ENCODE data around the gene MED17. TPM values are rescaled to one million over a fixed set of nuclear protein-coding genes. Genes with fewer than 3 reads are reported as not detected.

The MED17 gene
- total RNA-seq, 1 donor from 2014 or later: 21.0 TPM

DNA sequence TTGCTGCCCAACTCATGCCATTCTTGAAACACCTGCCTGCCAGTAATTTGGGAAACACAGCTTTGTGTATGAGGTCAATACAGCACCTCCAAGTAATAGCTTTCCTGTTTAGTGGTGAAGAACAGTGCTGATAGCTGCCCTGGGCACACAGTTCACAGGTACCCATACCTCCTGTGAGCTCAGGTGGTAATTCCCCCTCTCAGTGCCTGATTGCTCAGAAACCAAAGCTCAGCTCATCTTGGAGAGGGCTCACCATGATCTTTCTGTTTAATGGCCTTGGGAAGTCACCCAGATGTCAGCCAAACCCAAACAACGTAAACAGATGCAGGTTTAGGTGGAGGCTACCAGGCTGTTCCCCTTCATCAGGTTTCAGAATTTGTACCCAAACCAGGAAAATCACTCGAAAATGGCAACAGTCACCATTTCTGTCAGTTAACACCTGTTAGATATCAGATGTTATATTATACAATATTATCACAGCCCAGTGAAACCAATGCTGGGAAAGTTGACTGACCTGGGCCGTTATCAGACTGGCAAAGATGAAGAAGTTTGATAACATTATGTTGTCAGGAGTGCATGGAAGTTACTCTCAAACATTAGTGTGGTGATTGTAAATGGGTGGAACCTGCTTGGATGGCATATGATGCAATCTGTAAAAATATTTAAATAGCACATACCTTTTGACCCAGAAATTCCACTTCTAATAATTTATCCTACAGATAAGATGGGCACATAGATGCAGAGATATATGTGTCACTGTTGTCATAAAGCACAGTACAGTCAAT, 47.5 kb downstream of the MED17 start:
- no peaks in the 10 kb centered on the region for H3K9me3 ChIP-seq (replicated peaks)
- no peak overlapping the region for H3K27ac ChIP-seq (replicated peaks)
- TF ChIP-seq, protein P1, sequence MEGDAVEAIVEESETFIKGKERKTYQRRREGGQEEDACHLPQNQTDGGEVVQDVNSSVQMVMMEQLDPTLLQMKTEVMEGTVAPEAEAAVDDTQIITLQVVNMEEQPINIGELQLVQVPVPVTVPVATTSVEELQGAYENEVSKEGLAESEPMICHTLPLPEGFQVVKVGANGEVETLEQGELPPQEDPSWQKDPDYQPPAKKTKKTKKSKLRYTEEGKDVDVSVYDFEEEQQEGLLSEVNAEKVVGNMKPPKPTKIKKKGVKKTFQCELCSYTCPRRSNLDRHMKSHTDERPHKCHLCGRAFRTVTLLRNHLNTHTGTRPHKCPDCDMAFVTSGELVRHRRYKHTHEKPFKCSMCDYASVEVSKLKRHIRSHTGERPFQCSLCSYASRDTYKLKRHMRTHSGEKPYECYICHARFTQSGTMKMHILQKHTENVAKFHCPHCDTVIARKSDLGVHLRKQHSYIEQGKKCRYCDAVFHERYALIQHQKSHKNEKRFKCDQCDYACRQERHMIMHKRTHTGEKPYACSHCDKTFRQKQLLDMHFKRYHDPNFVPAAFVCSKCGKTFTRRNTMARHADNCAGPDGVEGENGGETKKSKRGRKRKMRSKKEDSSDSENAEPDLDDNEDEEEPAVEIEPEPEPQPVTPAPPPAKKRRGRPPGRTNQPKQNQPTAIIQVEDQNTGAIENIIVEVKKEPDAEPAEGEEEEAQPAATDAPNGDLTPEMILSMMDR (IDR thresholded peaks at IDR 0.05; ENCODE audit: borderline replicate concordance): no peak
- intact Hi-C loops (cut with micrococcal nuclease): no loop called here
- H3K36me3 ChIP-seq: no peaks in the 10 kb centered on the region
- H3K27me3 ChIP-seq (ENCODE audit: low read depth): no peaks in the 10 kb centered on the region
- DNase-seq: no peak
- H3K4me3 ChIP-seq: no peak overlapping the region
- no peaks in the 10 kb centered on the region for H3K4me1 ChIP-seq

DNA sequence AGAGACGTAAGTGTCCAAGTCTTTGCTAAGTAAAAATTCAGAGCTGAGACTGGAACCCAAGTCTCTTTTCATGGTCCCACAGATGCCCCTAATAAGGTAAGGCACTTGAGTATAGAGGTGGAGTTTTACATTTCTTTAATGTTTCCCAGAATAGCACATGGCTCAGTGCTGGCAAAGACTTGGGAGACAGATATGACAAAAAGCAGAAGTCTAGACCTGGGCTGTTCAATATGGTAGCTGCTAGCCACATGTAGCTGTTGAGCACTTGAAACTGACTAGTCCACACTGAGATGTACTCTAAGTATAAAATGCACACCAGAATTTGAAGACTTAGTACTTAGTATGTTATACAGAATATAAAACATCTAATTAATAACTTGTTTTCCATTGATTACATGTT, 48.7 kb downstream of the MED17 start:
- H3K4me1 ChIP-seq: no peaks in the 10 kb centered on the region
- TF ChIP-seq, protein P1 (IDR thresholded peaks at IDR 0.05; ENCODE audit: borderline replicate concordance): no peak
- no peaks in the 10 kb centered on the region for H3K27me3 ChIP-seq (ENCODE audit: low read depth)
- H3K36me3 ChIP-seq: no peaks in the 10 kb centered on the region
- intact Hi-C loops (cut with micrococcal nuclease): no loop called here
- no peak overlapping the region for H3K27ac ChIP-seq (replicated peaks)
- H3K4me3 ChIP-seq: no peak overlapping the region
- H3K9me3 ChIP-seq (replicated peaks): no peaks in the 10 kb centered on the region
- DNase-seq: no peak

DNA sequence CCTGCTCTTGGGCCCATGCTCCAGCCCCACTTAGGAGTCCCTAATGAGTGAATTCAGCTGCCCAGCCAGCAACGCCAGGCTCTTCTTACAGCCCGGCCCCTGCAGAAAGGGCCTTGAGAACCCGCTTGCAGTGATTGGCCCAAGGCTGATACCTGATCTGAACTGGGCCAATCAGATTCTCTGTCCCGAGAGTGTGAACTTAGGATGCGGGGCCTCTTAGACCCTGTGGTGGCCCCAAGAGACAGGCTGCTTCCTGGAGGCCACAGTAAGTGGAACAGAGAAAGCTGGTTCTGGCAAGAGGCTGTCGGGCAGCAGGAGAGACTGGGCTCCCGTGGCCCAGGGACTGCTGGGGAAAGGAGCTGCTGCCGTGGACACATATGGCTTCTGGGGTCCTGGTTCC, 54.9 kb downstream of the MED17 start:
- H3K4me1 ChIP-seq: no peaks in the 10 kb centered on the region
- H3K9me3 ChIP-seq (replicated peaks): no peaks in the 10 kb centered on the region
- intact Hi-C loops (cut with micrococcal nuclease): no loop called here
- H3K27me3 ChIP-seq (ENCODE audit: low read depth): no peaks in the 10 kb centered on the region
- TF ChIP-seq, protein P1 (IDR thresholded peaks at IDR 0.05; ENCODE audit: borderline replicate concordance): no peak
- H3K4me3 ChIP-seq: no peak overlapping the region
- H3K27ac ChIP-seq (replicated peaks): no peak overlapping the region
- DNase-seq: no peak
- no peaks in the 10 kb centered on the region for H3K36me3 ChIP-seq

DNA sequence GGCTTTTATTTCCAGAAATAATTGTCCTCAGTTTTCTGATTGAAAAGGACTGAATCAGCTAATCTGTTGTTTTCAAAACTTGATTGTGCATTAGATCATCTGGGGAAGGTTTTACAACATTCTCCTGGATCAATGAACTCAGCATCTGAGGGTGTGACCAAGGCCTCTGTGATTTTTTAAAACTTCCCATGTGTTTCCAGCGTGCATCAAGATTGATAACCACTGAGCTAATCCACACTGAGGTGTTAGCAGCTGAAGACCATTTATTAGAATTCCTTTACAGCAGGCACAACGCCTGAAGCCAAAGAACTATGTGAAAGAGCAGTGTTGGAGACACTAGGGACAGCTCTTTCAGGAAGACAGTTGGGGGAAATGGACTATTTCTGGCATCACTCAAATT, 56.1 kb downstream of the MED17 start:
- TF ChIP-seq, protein P1 (IDR thresholded peaks at IDR 0.05; ENCODE audit: borderline replicate concordance): no peak
- Histone ChIP-seq H3K27ac (replicated peaks) (no peak overlapping the region), H3K4me3 (no peak overlapping the region), H3K4me1 (no peaks in the 10 kb centered on the region), H3K9me3 (replicated peaks) (no peaks in the 10 kb centered on the region), H3K36me3 (no peaks in the 10 kb centered on the region), H3K27me3 (ENCODE audit: low read depth) (no peaks in the 10 kb centered on the region)
- intact Hi-C loops (cut with micrococcal nuclease): no loop called here
- DNase-seq: no peak

DNA sequence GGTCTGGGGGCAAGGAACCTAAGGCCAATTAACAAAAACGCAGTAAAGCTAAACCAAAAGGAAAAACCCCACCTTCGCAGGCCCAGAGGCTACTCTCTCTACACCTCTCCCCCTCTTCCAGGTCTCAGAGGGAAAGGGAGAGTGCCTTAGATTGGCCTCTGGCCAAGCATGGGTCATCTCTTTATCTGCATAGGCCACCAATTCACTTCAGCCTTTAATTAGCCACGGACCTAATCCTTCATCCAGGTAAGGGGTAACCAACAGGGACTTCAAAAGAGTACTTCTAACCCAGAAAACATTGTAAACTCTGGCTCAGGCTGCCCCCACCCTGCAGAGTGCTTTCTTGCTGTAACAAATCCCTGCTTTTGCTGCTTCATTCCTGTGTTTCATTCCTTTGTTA, 56.9 kb downstream of the MED17 start:
- no peaks in the 10 kb centered on the region for H3K9me3 ChIP-seq (replicated peaks)
- DNase-seq: no peak
- no peaks in the 10 kb centered on the region for H3K36me3 ChIP-seq
- intact Hi-C loops (cut with micrococcal nuclease): no loop called here
- no peak overlapping the region for H3K27ac ChIP-seq (replicated peaks)
- H3K4me3 ChIP-seq: no peak overlapping the region
- TF ChIP-seq, protein P1 (IDR thresholded peaks at IDR 0.05; ENCODE audit: borderline replicate concordance): no peak
- no peaks in the 10 kb centered on the region for H3K4me1 ChIP-seq
- no peaks in the 10 kb centered on the region for H3K27me3 ChIP-seq (ENCODE audit: low read depth)

All from left ventricle myocardium inferior (tissue), 1 donor.